Prostate gland (tissue), 2 donors: ENCODE data around the gene PREPL.
"Not testable (repeated sequence)": the region's sequence is repeated elsewhere in the genome, so short reads cannot be mapped to it uniquely, and the experiment has no call there.

Experiments used
- POLR2A ChIP-seq: fragments of 450-650 bp; IDR thresholded peaks from one replicate; pipeline ENCODE4 v1.6.1; 2016; ENCODE audit warnings: antibody characterized with exemption, mild to moderate bottlenecking
- POLR2AphosphoS5 ChIP-seq: sonication (generic); formaldehyde crosslinking; IDR thresholded peaks from one replicate; pipeline ENCODE4 v1.6.1; 2017; ENCODE audit warnings: antibody characterized with exemption
- TF ChIP-seq, protein P1 (sequence below), 4 experiments: fragments of 200-600 bp in 2 of 4; fragments of 450-650 bp in 2 of 4; sonication (generic) in 2 of 4; IDR thresholded peaks; 1 replicate in 3 of 4; 2 replicates in 1 of 4; pipeline ENCODE4 v1.5.1; 2016 to 2019; ENCODE audit warnings: antibody characterized with exemption in 4 of 4, mild to moderate bottlenecking in 2 of 4, moderate library complexity in 2 of 4

DNA sequence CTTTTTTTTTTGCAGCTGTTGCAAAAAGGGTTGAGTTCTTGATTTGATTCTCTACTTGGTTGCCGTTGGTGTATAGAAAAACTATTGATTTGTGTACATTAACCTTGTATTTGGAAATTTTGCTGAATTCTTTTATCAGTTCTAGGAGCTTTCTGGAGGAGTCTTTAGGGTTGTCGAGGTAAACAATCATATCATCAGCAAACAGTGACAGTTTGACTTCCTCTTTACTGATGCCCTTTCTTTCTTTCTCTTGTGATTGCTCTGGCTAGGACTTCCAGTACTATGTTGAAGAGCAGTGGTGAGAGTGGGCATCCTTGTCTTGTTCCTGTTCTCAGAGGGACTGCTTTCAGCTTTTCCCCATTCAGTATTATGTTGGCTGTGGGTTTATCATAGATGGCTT, 23.9 kb upstream of the PREPL start:
- TF ChIP-seq, protein P1, sequence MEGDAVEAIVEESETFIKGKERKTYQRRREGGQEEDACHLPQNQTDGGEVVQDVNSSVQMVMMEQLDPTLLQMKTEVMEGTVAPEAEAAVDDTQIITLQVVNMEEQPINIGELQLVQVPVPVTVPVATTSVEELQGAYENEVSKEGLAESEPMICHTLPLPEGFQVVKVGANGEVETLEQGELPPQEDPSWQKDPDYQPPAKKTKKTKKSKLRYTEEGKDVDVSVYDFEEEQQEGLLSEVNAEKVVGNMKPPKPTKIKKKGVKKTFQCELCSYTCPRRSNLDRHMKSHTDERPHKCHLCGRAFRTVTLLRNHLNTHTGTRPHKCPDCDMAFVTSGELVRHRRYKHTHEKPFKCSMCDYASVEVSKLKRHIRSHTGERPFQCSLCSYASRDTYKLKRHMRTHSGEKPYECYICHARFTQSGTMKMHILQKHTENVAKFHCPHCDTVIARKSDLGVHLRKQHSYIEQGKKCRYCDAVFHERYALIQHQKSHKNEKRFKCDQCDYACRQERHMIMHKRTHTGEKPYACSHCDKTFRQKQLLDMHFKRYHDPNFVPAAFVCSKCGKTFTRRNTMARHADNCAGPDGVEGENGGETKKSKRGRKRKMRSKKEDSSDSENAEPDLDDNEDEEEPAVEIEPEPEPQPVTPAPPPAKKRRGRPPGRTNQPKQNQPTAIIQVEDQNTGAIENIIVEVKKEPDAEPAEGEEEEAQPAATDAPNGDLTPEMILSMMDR (IDR thresholded peaks at IDR 0.05) = not testable (repeated sequence)
- TF ChIP-seq POLR2AphosphoS5, POLR2A: not testable (repeated sequence)
